Adrenal gland (tissue), 5 donors: ENCODE results near the gene POMGNT1.

ENCODE experiments used
- CTCF ChIP-seq, 6 experiments: fragments of 450-650 bp in 4 of 6; fragments of 200-600 bp in 2 of 6; sonication (generic) in 1 of 6; IDR thresholded peaks; 1 replicate in 5 of 6; 2 replicates in 1 of 6; pipeline versions ENCODE4 v1.5.1 to v1.8.0; 2016 to 2021; ENCODE audit warnings: antibody characterized with exemption in 6 of 6, mild to moderate bottlenecking in 2 of 6, moderate library complexity in 1 of 6
- POLR2A ChIP-seq, 2 donors: fragments of 450-650 bp; IDR thresholded peaks; one replicate each; pipeline ENCODE4 v1.6.1; 2017; ENCODE audit warnings: antibody characterized with exemption in 2 of 2, mild to moderate bottlenecking in 2 of 2, moderate library complexity in 1 of 2
- donor health status: DM: no; HTN: no; CAD: no.

- no peak for TF ChIP-seq POLR2A (IDR thresholded peaks at IDR 0.05)
- TF ChIP-seq CTCF (IDR thresholded peaks at IDR 0.05), result no peak
Observed at GRCh38 chr1:46153732-46154131, 44.5 kb downstream of the POMGNT1 start.
